Skeletal muscle cell (primary cell): ENCODE measurements around the gene NT5C1B.

ENCODE experiments used
- DNase-seq: peaks from one replicate; pipeline ENCODE4 v3.0.0-alpha.2; 2010; ENCODE audit warnings: low read depth
- H3K4me3 ChIP-seq: 2 replicates; pipeline ENCODE4 v1.5.1; 2011; ENCODE audit warnings: low read depth, mild to moderate bottlenecking, control low read depth, low read length, moderate library complexity

Gene NT5C1B

GRCh38 chr2:18520451-18521425, 68.6 kb downstream of the NT5C1B start:
- DNase-seq = no peak
- no peak overlapping the region for H3K4me3 ChIP-seq

- no peak for DNase-seq
- no peak overlapping the region for H3K4me3 ChIP-seq
Measured at GRCh38 chr2:18519914-18520450, 69.4 kb downstream of the NT5C1B start.

- no peak overlapping the region for H3K4me3 ChIP-seq
- DNase-seq = no peak
Measured at GRCh38 chr2:18518116-18519111, 71.0 kb downstream of the NT5C1B start.

- no peak for DNase-seq
- H3K4me3 ChIP-seq = no peak overlapping the region
Measured at GRCh38 chr2:18517386-18517785, 72.0 kb downstream of the NT5C1B start.

GRCh38 chr2:18516112-18516511, 73.3 kb downstream of the NT5C1B start:
- DNase-seq = no peak

GRCh38 chr2:18514526-18515461, 74.6 kb downstream of the NT5C1B start:
- no peak for DNase-seq
- no peak overlapping the region for H3K4me3 ChIP-seq

More at GRCh38 chr2:18516112-18516511, 73.3 kb downstream of the NT5C1B start:
- H3K4me3 ChIP-seq = no peak overlapping the region
